Thyroid gland (tissue), 4 donors: ENCODE data around the gene PPM1N.

Experiments
- CTCF ChIP-seq, 6 experiments: fragments of 200-600 bp in 3 of 6; fragments of 450-650 bp in 3 of 6; sonication (generic) in 3 of 6; IDR thresholded peaks; one replicate each; pipeline ENCODE4 v1.5.1; 2016 to 2019; ENCODE audit warnings: antibody characterized with exemption in 6 of 6, mild to moderate bottlenecking in 2 of 6, inconsistent platforms in 1 of 6, moderate library complexity in 1 of 6
- POLR2A ChIP-seq, 2 donors: fragments of 450-650 bp; IDR thresholded peaks; one replicate each; pipeline ENCODE4 v1.6.1; 2017; ENCODE audit warnings: antibody characterized with exemption in 2 of 2, mild to moderate bottlenecking in 2 of 2, moderate library complexity in 1 of 2

DNA sequence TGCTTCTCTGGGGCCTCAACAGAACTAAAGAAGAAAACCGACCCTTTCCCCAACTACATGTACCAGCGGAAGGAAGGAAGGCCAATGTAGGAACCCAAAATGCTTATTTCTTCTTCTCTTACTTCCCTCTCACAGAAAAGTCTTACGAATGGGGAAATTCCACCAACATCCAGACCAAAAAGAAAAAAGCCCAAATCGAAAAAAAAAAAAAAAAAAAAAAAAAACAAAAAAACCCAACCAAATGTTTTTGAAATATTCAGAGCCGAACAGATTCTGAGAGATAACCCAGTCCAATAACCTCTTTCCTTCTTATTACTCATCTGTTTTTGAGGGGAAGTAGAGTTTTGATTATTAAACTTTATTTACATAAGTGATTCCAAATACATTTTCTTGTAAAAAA, 3.9 kb downstream of the PPM1N start:
- TF ChIP-seq CTCF (IDR thresholded peaks at IDR 0.05) (no peak), POLR2A (IDR thresholded peaks at IDR 0.05) (no peak)
